CD4-positive, alpha-beta T cell (primary cell): ENCODE measurements around the gene TNFRSF6B. TPM values are rescaled to one million over a fixed set of nuclear protein-coding genes. Genes with fewer than 3 reads are reported as not detected.

Experiments
- ATAC-seq: fragments of 200-7000 bp; cut with Tn5 transposase; one replicate; pipeline ENCODE4 v1.10.0; 2022; ENCODE audit warnings: mild to moderate bottlenecking; ENCODE audit not compliant: poor library complexity
- CTCF ChIA-PET: fragments of 350-600 bp; sonication (Branson Sonifier 250); formaldehyde crosslinking; loops from one replicate; lab custom pipeline; 2021; ENCODE audit warnings: antibody characterized with exemption, inconsistent platforms; lab: Charles Lee
- POLR2A ChIA-PET: fragments of 350-600 bp; sonication (Branson Sonifier 250); formaldehyde crosslinking; loops from one replicate; lab custom pipeline; 2021; ENCODE audit warnings: antibody characterized with exemption, inconsistent platforms; lab: Charles Lee
- DNase-seq, 14 experiments: peaks; one replicate each; pipeline ENCODE4 v3.0.0-alpha.2; 2013 to 2020; ENCODE audit warnings: mixed read lengths in 2 of 14
- H3K27ac ChIP-seq, 2 donors: one replicate each; pipeline versions ENCODE4 v1.5.1 to v1.7.0; 2013; ENCODE audit warnings: low read length in 2 of 2, low read depth in 1 of 2, mild to moderate bottlenecking in 1 of 2
- H3K27me3 ChIP-seq, 2 experiments: 1 replicate in 1 of 2; 2 replicates in 1 of 2; pipeline versions ENCODE4 v1.6.1 to v1.7.0; 2013; ENCODE audit warnings: low read length in 2 of 2, control low read depth in 1 of 2, mild to moderate bottlenecking in 1 of 2, moderate library complexity in 1 of 2; ENCODE audit not compliant: insufficient read depth in 2 of 2, control insufficient read depth in 1 of 2
- H3K36me3 ChIP-seq: one replicate; pipeline ENCODE4 v1.6.1; 2013; ENCODE audit warnings: low read length, control low read depth; ENCODE audit not compliant: insufficient read depth
- H3K4me1 ChIP-seq: one replicate; pipeline ENCODE4 v1.6.1; 2013; ENCODE audit warnings: low read length, control low read depth; ENCODE audit not compliant: insufficient read depth
- H3K4me3 ChIP-seq: one replicate; pipeline ENCODE4 v1.5.1; 2013; ENCODE audit warnings: mild to moderate bottlenecking, low read length, moderate library complexity
- H3K9me3 ChIP-seq, 2 experiments: 1 replicate in 1 of 2; 2 replicates in 1 of 2; pipeline versions ENCODE4 v1.6.1 to v1.7.0; 2013; ENCODE audit warnings: low read length in 2 of 2, mild to moderate bottlenecking in 2 of 2, control low read depth in 1 of 2, moderate library complexity in 1 of 2; ENCODE audit not compliant: control insufficient read depth in 1 of 2, insufficient read depth in 1 of 2
- H3K27ac Mint-ChIP-seq: one replicate; pipeline ENCODE4 v1.8.0; 2020; ENCODE audit warnings: mixed read lengths
- H3K27me3 Mint-ChIP-seq: one replicate; pipeline ENCODE4 v1.8.0; 2021; ENCODE audit warnings: mixed read lengths
- H3K36me3 Mint-ChIP-seq: one replicate; pipeline ENCODE4 v1.8.0; 2021; ENCODE audit warnings: low read depth, mixed read lengths
- H3K4me1 Mint-ChIP-seq: one replicate; pipeline ENCODE4 v1.8.0; 2021; ENCODE audit warnings: low read depth, mixed read lengths
- H3K4me3 Mint-ChIP-seq: one replicate; pipeline ENCODE4 v1.8.0; 2020; ENCODE audit warnings: mild to moderate bottlenecking, mixed read lengths
- H3K9me3 Mint-ChIP-seq: one replicate; pipeline ENCODE4 v1.8.0; 2020; ENCODE audit warnings: mixed read lengths
- intact Hi-C, 2 experiments: fragments of 100-400 bp; cut with DNase I in 1 of 2; cut with micrococcal nuclease in 1 of 2; formaldehyde crosslinking; loops; one replicate each; pipeline versions ENCODE4 v1.15.1 to v1.9.0; 2023 to 2025; cut with DNase I, micrococcal nuclease
- total RNA-seq, 174 experiments: library from RNA in 2 of 174; stranded (reverse) in 2 of 174; gene quantifications; one replicate each; pipeline ENCODE4 v1.2.3 and lab custom pipeline; 2021 to 2026
- TF ChIP-seq, protein P1 (sequence below): fragments of 200-600 bp; IDR thresholded peaks from one replicate; pipeline ENCODE4 v1.8.0; 2022; ENCODE audit warnings: antibody characterized with exemption, mild to moderate bottlenecking

TNFRSF6B gene
- total RNA-seq, 2 experiments from 2014 or later = 2.5 to 2.6 TPM

DNA sequence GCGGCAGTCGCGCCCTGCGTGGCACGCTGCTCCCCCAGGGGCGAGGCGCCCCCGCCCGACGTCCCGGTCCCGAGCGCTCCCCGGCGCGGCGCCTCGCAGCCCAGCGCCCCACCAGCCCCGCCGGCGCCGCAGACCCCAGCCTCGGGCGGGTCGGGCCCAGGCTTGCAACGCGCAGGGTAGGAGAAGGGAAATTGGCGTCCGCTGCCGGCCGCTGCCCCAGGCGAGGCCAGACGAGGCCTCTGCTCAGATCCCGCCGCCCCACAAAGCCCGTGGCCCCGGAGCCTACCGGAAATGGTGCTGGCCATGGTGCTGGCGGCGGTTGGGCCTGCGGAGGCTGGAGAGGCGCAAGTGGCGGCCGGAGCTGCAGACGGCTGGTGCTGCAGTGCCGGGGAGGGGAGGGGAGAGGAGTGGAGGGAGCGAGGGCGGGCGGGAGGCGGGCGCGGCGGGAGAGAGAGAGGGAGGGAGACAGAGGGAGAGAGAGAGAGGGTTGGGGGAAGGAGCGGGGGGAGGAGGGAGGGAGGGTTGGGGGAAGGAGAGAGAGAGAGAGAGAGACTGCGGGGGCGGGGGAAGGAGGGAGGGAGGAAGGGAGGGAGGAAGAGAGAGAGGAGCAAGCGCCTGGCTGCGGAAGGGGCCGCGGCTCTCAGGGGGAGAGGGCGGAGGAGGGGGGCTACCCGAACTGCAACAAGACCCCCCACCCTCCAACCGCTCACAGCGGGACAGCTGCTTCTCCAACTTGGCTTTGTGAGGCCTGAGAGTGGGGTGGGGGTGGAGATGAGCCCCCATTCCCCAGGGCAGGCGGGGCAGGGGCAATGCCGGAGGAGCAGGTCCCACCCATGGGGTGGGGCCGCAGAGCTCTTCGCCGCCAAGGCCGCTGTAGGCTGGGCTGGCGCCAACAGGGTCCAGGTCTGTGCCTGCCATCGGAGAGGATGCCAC, 43.1 kb upstream of the TNFRSF6B start, which contains the start of gene STMN3:
Gene STMN3 (minus strand): TSS at position 384 of the 933 bp plus-strand sequence. CDS start 79 bp downstream, at position 305.
- TF ChIP-seq, protein P1, sequence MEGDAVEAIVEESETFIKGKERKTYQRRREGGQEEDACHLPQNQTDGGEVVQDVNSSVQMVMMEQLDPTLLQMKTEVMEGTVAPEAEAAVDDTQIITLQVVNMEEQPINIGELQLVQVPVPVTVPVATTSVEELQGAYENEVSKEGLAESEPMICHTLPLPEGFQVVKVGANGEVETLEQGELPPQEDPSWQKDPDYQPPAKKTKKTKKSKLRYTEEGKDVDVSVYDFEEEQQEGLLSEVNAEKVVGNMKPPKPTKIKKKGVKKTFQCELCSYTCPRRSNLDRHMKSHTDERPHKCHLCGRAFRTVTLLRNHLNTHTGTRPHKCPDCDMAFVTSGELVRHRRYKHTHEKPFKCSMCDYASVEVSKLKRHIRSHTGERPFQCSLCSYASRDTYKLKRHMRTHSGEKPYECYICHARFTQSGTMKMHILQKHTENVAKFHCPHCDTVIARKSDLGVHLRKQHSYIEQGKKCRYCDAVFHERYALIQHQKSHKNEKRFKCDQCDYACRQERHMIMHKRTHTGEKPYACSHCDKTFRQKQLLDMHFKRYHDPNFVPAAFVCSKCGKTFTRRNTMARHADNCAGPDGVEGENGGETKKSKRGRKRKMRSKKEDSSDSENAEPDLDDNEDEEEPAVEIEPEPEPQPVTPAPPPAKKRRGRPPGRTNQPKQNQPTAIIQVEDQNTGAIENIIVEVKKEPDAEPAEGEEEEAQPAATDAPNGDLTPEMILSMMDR = no peak
- POLR2A ChIA-PET = interaction anchor here (1.0 to 3.0 kb wide), 7 partner anchors 12 to 97 kb away, joined by 3 to 14 read pairs (median 5); partner anchors contain the start of genes GMEB2 and LIME1
- Mint-ChIP-seq H3K4me3 (peak within 1 kb of the TSS; percentile 97), H3K27ac (peak within 1 kb of the TSS; percentile 81), H3K36me3 (peaks cover 14% of the 10 kb centered on the region), H3K9me3 (no peaks in the 10 kb centered on the region), H3K4me1 (peaks cover 27% of the 10 kb centered on the region), H3K27me3 (no peaks in the 10 kb centered on the region)
- Histone ChIP-seq H3K27ac (peak within 1 kb of the TSS; percentile 34 to 56), H3K27me3 (no peaks in the 10 kb centered on the region), H3K4me1 (peaks cover 53% of the 10 kb centered on the region), H3K4me3 (peak within 1 kb of the TSS; percentile 70), H3K36me3 (no peaks in the 10 kb centered on the region), H3K9me3 (no peaks in the 10 kb centered on the region)
- peak; percentile 39 for ATAC-seq
- peak in 13 of 14 experiments; percentile 46 to 85 (median 69) for DNase-seq
- intact Hi-C loops = loop anchor here (5.0 to 10.0 kb wide), 4 partner anchors 81 to 411 kb away; partner anchors contain the start of genes ABHD16B (in 1 of the 2), LIME1 (in 1 of the 2), PPDPF (in 1 of the 2) and SLC2A4RG (in 1 of the 2)
- CTCF ChIA-PET = interaction anchor here (0.7 kb wide), 1 partner anchor 11 kb away, joined by 4 read pairs; no protein-coding TSS in a partner anchor

GRCh38 chr20:63653974-63654668, 42.3 kb upstream of the TNFRSF6B start:
- Histone ChIP-seq H3K4me3 (peak overlapping the region; percentile 70), H3K27ac (peak overlapping the region; percentile 34 to 56), H3K4me1 (peaks cover 60% of the 10 kb centered on the region), H3K27me3 (no peaks in the 10 kb centered on the region), H3K36me3 (no peaks in the 10 kb centered on the region), H3K9me3 (no peaks in the 10 kb centered on the region)
- ATAC-seq (no peak), DNase-seq (no peak)
- Mint-ChIP-seq H3K4me1 (peaks cover 35% of the 10 kb centered on the region), H3K27me3 (no peaks in the 10 kb centered on the region), H3K36me3 (peaks cover 18% of the 10 kb centered on the region), H3K27ac (peak overlapping the region; percentile 81), H3K4me3 (peak overlapping the region; percentile 87), H3K9me3 (no peaks in the 10 kb centered on the region)
- intact Hi-C loops = loop anchor here (5.0 to 10.0 kb wide), 4 partner anchors 81 to 411 kb away; partner anchors contain the start of genes ABHD16B (in 1 of the 2), LIME1 (in 1 of the 2), PPDPF (in 1 of the 2) and SLC2A4RG (in 1 of the 2)
- ChIA-PET CTCF (interaction anchor here (0.7 kb wide), 1 partner anchor 12 kb away, joined by 4 read pairs; no protein-coding TSS in a partner anchor), POLR2A (interaction anchor here (1.0 to 3.0 kb wide), 5 partner anchors 12 to 82 kb away, joined by 3 to 11 read pairs (median 5); partner anchors contain the start of genes GMEB2 and LIME1)
- TF ChIP-seq, protein P1 = no peak

- peak overlapping the region; percentile 81 for H3K27ac Mint-ChIP-seq
- Histone ChIP-seq H3K36me3 (no peaks in the 10 kb centered on the region), H3K4me3 (no peak overlapping the region), H3K4me1 (peaks cover 64% of the 10 kb centered on the region), H3K9me3 (no peaks in the 10 kb centered on the region), H3K27ac (no peak overlapping the region), H3K27me3 (no peaks in the 10 kb centered on the region)
- TF ChIP-seq, protein P1 = no peak
- H3K27me3 Mint-ChIP-seq = no peaks in the 10 kb centered on the region
- no peak for ATAC-seq
- DNase-seq = no peak
- intact Hi-C loops = loop anchor here (5.0 to 10.0 kb wide), 5 partner anchors 80 to 602 kb away; partner anchors contain the start of genes ABHD16B (in 1 of the 2), LIME1 (in 1 of the 2), PCMTD2 (in 1 of the 2) and SLC2A4RG (in 1 of the 2)
- peaks cover 42% of the 10 kb centered on the region for H3K4me1 Mint-ChIP-seq
- ChIA-PET POLR2A (no interaction called here), CTCF (interaction anchor here (1.0 kb wide), 1 partner anchor 13 kb away, joined by 4 read pairs; no protein-coding TSS in a partner anchor)
- H3K36me3 Mint-ChIP-seq = peaks cover 18% of the 10 kb centered on the region
- no peaks in the 10 kb centered on the region for H3K9me3 Mint-ChIP-seq
- peak overlapping the region; percentile 51 for H3K4me3 Mint-ChIP-seq
These were observed 41.2 kb upstream of the TNFRSF6B start for GRCh38 chr20:63655249-63655648.
